ENCODE results near the gene TMEM43. TPM values are rescaled to one million over a fixed set of nuclear protein-coding genes. Genes with fewer than 3 reads are reported as not detected.

Gene TMEM43
- total RNA-seq, 4 donors from 2014 or later, result 64.0 to 140 (median 76.3) TPM

GRCh38 chr3:14181253-14181652, 56.4 kb downstream of the TMEM43 start:
- no peak overlapping the region for H3K4me3 ChIP-seq
- no peaks in the 10 kb centered on the region for H3K9me3 ChIP-seq
- WGBS, 2 donors, result 70 to 77% methylated on average over 3 of the region's 3 CpGs
- H3K27ac ChIP-seq, result peak overlapping the region; percentile 43 to 79 (median 60)
- no peaks in the 10 kb centered on the region for H3K27me3 ChIP-seq
- no peak for TF ChIP-seq POLR2A (IDR thresholded peaks at IDR 0.05)
- TF ChIP-seq, protein P1, sequence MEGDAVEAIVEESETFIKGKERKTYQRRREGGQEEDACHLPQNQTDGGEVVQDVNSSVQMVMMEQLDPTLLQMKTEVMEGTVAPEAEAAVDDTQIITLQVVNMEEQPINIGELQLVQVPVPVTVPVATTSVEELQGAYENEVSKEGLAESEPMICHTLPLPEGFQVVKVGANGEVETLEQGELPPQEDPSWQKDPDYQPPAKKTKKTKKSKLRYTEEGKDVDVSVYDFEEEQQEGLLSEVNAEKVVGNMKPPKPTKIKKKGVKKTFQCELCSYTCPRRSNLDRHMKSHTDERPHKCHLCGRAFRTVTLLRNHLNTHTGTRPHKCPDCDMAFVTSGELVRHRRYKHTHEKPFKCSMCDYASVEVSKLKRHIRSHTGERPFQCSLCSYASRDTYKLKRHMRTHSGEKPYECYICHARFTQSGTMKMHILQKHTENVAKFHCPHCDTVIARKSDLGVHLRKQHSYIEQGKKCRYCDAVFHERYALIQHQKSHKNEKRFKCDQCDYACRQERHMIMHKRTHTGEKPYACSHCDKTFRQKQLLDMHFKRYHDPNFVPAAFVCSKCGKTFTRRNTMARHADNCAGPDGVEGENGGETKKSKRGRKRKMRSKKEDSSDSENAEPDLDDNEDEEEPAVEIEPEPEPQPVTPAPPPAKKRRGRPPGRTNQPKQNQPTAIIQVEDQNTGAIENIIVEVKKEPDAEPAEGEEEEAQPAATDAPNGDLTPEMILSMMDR (IDR thresholded peaks at IDR 0.05), result no peak
- no peak for DNase-seq
- peaks cover 0 to 42% (median 15%) of the 10 kb centered on the region in 3 donors for H3K36me3 ChIP-seq
- peaks cover 11 to 68% (median 31%) of the 10 kb centered on the region in 3 donors for H3K4me1 ChIP-seq
- intact Hi-C loops (cut with DNase I), result no loop called here

DNA sequence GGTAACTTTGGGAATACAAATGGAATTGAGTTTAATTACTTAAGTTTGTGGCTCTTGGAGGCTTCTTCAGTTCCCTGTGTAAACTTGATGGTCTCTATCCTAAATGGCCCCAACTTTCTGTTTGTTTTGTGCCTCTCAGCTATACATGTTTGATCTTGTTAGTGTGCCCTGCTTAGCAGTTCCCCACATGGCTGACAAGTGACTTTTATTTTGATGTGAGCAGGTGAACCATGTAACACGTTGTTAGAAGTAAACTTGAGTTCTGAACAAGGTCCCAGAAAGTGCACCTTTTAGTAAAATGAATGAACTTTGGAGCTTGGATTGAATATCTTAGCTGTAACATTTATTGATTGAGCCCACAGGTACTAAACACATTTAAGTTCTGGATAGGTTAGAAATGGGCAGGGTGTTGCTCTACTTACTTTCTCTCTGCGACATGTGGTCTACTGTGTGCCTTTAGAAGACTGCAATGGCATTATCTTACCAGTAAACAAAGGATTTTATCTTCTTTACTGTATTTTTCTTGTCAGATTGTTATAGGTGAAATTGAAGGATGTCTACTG, 58.2 kb downstream of the TMEM43 start:
- WGBS, 2 donors, result 35 to 47% methylated on average over 2 of the region's 2 CpGs
- Histone ChIP-seq H3K36me3 (peaks cover 0 to 60% (median 17%) of the 10 kb centered on the region in 3 donors), H3K4me1 (peaks cover 0 to 51% (median 18%) of the 10 kb centered on the region in 3 donors), H3K27me3 (no peaks in the 10 kb centered on the region), H3K9me3 (no peaks in the 10 kb centered on the region), H3K4me3 (no peak overlapping the region), H3K27ac (peak overlapping the region in 3 of 4 donors; percentile 52 to 73 (median 65))
- DNase-seq, result no peak
- no peak for TF ChIP-seq POLR2A (IDR thresholded peaks at IDR 0.05)
- TF ChIP-seq, protein P1 (IDR thresholded peaks at IDR 0.05), result no peak
- intact Hi-C loops (cut with DNase I), result no loop called here

DNA sequence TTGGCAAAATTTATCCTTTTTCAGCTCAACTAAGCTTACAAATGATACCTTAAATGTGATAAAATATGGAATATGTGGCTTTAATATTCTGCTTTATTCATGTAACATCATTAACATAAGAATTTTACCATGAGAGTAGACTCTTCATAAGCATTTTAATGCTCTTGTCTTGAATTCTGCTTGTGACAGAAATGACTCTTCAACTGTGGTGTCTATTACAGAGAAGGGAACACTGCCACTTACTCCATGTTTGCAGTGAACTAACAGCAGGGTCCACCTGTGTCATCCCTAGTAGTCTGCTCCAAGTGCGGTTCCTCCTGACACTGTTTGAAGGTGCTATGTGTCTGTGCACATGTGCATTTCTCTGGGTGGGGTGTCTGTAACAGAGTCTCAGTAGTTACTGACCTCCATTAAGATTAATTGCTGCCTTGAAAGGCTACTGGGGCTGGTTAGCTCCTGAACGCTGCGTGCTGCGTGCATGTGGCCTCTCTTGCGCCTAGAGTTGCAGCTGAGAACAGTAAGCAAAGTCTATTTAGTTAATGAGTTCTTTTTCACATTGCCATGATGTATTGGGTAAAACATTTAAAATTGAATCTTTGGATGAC, 62.1 kb downstream of the TMEM43 start:
- intact Hi-C loops (cut with DNase I), result no loop called here
- Histone ChIP-seq H3K36me3 (peaks cover 0 to 65% (median 17%) of the 10 kb centered on the region in 3 donors), H3K4me1 (peaks cover 0 to 23% (median 9%) of the 10 kb centered on the region in 3 donors), H3K27ac (no peak overlapping the region), H3K27me3 (no peaks in the 10 kb centered on the region), H3K9me3 (no peaks in the 10 kb centered on the region), H3K4me3 (no peak overlapping the region)
- 98 to 100% methylated on average over 5 of the region's 5 CpGs for WGBS, 2 donors
- no peak for TF ChIP-seq POLR2A (IDR thresholded peaks at IDR 0.05)
- TF ChIP-seq, protein P1 (IDR thresholded peaks at IDR 0.05), result no peak
- DNase-seq, result no peak

- WGBS, 2 donors, result 69 to 87% methylated on average over 4 of the region's 4 CpGs
- H3K4me3 ChIP-seq, result no peak overlapping the region
- TF ChIP-seq POLR2A (IDR thresholded peaks at IDR 0.05), result no peak
Measured at GRCh38 chr3:14188041-14188754, 63.3 kb downstream of the TMEM43 start.

More at GRCh38 chr3:14188041-14188754, 63.3 kb downstream of the TMEM43 start:
- Histone ChIP-seq H3K27ac (no peak overlapping the region), H3K9me3 (no peaks in the 10 kb centered on the region), H3K27me3 (no peaks in the 10 kb centered on the region), H3K36me3 (peaks cover 0 to 57% (median 17%) of the 10 kb centered on the region in 3 donors), H3K4me1 (peaks cover 0 to 10% (median 0%) of the 10 kb centered on the region in 3 donors)
- intact Hi-C loops (cut with DNase I), result no loop called here
- DNase-seq, result no peak

Other genes starting within 250 kb of the TMEM43 start
- gene WNT7A, start 245.0 kb upstream of the TMEM43 start, total RNA-seq, result under 1 TPM in 3 of 4 donors, not detected in 1; 0.09 to 0.91 (median 0.73) TPM
- 10 to 100 TPM in 3 of 4 donors, 1 to 10 TPM in 1; 4.2 to 17.8 (median 16.3) TPM for gene CHCHD4, start 182 bp upstream of the TMEM43 start, total RNA-seq
- gene XPC, start 53.5 kb downstream of the TMEM43 start, total RNA-seq, result 10 to 100 TPM; 14.4 to 47.9 (median 30.0) TPM
- gene LSM3, start 53.8 kb downstream of the TMEM43 start, total RNA-seq, result 10 to 100 TPM in 3 of 4 donors, 1 to 10 TPM in 1; 6.3 to 21.5 (median 13.7) TPM